ENCODE measurements around the gene PACS2. TPM values are rescaled to one million over a fixed set of nuclear protein-coding genes. Genes with fewer than 3 reads are reported as not detected.
A peak's percentile ranks its signal among the peaks of the same experiment; 100 is the strongest.

The PACS2 gene
- total RNA-seq, 2 donors from 2014 or later, result 80.4 to 125 TPM

DNA sequence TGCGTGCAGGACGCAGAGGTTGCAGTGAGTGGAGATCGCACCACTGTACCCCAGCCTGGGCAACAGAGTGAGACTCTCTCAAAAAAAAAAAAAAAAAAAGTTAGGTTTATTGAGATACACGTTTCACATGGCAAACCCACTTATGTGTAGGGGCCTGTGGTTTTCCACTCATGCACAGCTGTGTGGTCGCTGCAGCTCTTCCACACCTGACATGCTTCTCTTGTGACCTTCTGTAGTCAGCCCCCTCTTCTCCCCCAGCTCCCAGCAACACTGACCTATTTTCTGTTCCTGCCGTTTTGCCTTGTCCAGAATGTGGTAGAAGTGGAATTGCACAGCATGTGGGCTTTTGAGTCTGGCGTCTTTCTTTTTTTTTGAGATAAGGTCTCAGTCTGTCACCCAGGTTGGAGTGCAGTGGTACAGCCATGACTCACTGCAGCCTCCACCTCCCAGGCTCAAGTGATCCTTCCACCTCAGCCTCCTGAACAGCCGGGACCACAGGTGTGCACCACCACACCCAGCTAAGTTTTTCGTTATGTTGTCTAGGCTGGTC lies 113.5 kb downstream of the PACS2 start:
- no peaks in the 10 kb centered on the region for H3K36me3 ChIP-seq
- H3K27me3 ChIP-seq (replicated peaks; ENCODE audit: insufficient read depth), result no peaks in the 10 kb centered on the region
- TF ChIP-seq, protein P1, sequence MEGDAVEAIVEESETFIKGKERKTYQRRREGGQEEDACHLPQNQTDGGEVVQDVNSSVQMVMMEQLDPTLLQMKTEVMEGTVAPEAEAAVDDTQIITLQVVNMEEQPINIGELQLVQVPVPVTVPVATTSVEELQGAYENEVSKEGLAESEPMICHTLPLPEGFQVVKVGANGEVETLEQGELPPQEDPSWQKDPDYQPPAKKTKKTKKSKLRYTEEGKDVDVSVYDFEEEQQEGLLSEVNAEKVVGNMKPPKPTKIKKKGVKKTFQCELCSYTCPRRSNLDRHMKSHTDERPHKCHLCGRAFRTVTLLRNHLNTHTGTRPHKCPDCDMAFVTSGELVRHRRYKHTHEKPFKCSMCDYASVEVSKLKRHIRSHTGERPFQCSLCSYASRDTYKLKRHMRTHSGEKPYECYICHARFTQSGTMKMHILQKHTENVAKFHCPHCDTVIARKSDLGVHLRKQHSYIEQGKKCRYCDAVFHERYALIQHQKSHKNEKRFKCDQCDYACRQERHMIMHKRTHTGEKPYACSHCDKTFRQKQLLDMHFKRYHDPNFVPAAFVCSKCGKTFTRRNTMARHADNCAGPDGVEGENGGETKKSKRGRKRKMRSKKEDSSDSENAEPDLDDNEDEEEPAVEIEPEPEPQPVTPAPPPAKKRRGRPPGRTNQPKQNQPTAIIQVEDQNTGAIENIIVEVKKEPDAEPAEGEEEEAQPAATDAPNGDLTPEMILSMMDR (IDR thresholded peaks at IDR 0.05), result no peak
- no peak for ATAC-seq (ENCODE audit: insufficient number of reproducible peaks, low FRiP score, low read depth)
- H3K9me3 ChIP-seq, result no peaks in the 10 kb centered on the region
- no peak for DNase-seq (ENCODE audit: low spot score)
- H3K4me3 ChIP-seq, result no peak overlapping the region
- no peak overlapping the region for H3K27ac ChIP-seq
- H3K4me1 ChIP-seq (ENCODE audit: control insufficient read depth in 1 of 2, low read depth in 2 of 2), result peaks cover 6% of the 10 kb centered on the region in 2 donors

DNA sequence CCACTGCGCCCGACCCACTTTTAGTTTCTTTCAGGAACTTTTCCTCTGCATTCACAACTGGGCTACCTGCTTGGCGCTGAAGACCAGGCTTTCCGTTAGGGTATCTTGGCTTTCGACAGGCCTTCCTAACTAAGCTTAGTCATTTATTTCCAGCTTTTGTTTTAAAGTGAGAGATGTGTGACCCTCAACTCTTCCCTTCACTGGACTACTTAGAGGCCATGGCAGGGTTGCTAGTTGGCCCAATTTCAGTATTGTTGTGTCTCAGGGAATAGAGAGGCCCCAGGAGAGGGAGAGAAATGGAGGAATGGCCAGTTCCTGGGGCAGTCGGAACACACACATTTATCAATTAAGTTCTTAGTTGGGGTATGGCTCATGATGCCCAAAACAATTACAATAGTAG lies 115.5 kb downstream of the PACS2 start:
- no peaks in the 10 kb centered on the region for H3K9me3 ChIP-seq
- H3K36me3 ChIP-seq, result no peaks in the 10 kb centered on the region
- no peak for ATAC-seq (ENCODE audit: insufficient number of reproducible peaks, low FRiP score, low read depth)
- H3K4me1 ChIP-seq (ENCODE audit: control insufficient read depth in 1 of 2, low read depth in 2 of 2), result peaks cover 6% of the 10 kb centered on the region in 2 donors
- H3K27me3 ChIP-seq (replicated peaks; ENCODE audit: insufficient read depth), result no peaks in the 10 kb centered on the region
- H3K4me3 ChIP-seq, result no peak overlapping the region
- DNase-seq (ENCODE audit: low spot score), result no peak
- no peak overlapping the region for H3K27ac ChIP-seq
- TF ChIP-seq, protein P1 (IDR thresholded peaks at IDR 0.05), result no peak

DNA sequence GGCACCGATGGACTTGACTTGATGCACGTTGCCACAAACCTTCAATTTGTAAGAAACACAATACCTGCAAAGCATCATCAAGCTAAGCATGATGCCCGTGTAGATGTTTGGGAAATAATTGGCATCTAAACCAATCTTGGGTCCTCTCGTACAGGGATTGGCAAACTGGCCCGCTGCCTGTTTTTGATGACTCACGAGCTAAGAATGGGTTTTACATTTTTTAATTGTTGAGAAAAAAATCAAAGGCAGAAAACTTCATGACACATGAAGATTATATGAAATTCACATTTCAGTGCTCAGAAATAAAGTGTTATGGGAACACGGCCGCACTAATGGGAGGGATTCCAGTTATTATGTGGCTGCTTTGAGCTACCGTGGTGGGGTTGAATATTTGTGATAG lies 116.0 kb downstream of the PACS2 start:
- TF ChIP-seq, protein P1 (IDR thresholded peaks at IDR 0.05), result no peak
- Histone ChIP-seq H3K36me3 (no peaks in the 10 kb centered on the region), H3K9me3 (no peaks in the 10 kb centered on the region), H3K4me1 (ENCODE audit: control insufficient read depth in 1 of 2, low read depth in 2 of 2) (peaks cover 6% of the 10 kb centered on the region in 2 donors), H3K27ac (peak overlapping the region; percentile 17 to 35), H3K4me3 (no peak overlapping the region), H3K27me3 (replicated peaks; ENCODE audit: insufficient read depth) (no peaks in the 10 kb centered on the region)
- no peak for DNase-seq (ENCODE audit: low spot score)
- ATAC-seq (ENCODE audit: insufficient number of reproducible peaks, low FRiP score, low read depth), result no peak

DNA sequence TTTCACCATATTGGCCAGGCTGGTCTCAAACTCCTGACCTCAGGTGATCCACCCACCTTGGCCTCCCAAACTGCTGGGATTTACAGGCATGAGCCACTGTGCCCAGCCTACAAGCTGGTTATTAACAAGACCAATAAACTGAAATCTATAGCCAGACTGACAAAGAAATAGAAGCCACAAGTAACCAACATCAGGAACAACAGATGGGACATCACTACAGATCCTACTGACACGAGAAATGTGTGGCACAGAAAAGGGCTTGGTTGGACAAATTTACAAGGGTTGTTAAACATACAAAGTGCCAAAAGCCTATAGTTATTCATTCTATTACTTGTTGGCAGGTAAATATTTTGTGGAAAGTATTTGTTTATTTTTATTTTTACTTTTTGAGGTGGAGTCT lies 116.7 kb downstream of the PACS2 start:
- DNase-seq (ENCODE audit: low spot score) (no peak), ATAC-seq (ENCODE audit: insufficient number of reproducible peaks, low FRiP score, low read depth) (no peak)
- TF ChIP-seq, protein P1 (IDR thresholded peaks at IDR 0.05), result no peak
- H3K27me3 ChIP-seq (replicated peaks; ENCODE audit: insufficient read depth), result no peaks in the 10 kb centered on the region
- H3K4me3 ChIP-seq, result no peak overlapping the region
- H3K27ac ChIP-seq, result peak overlapping the region in 1 of 2 donors; percentile 35
- no peaks in the 10 kb centered on the region for H3K36me3 ChIP-seq
- peaks cover 6 to 13% of the 10 kb centered on the region in 2 donors for H3K4me1 ChIP-seq (ENCODE audit: control insufficient read depth in 1 of 2, low read depth in 2 of 2)
- H3K9me3 ChIP-seq, result no peaks in the 10 kb centered on the region

DNA sequence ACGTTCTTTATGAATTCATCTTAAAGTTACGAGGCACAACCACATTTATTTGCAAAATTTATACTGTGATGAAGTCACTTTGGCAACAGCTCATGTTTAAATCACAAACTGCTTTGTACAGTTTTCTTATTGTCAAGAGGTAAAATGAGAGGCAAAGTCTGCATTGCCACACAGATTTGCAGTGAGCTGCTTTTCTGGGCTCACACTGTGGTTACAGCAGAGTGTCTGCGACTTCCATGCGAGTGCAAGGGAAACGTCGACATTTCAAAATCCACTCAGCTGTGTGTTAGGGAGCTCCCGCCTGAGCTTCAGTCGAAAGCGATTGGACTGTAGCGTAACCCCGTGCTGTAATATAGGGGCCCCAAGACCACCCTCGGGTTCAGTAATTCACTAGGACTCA lies 118.1 kb downstream of the PACS2 start:
- ATAC-seq (ENCODE audit: insufficient number of reproducible peaks, low FRiP score, low read depth) (no peak), DNase-seq (ENCODE audit: low spot score) (no peak)
- H3K4me1 ChIP-seq (ENCODE audit: control insufficient read depth in 1 of 2, low read depth in 2 of 2), result peaks cover 6 to 22% of the 10 kb centered on the region in 2 donors

More for the DNA sequence above, 118.1 kb downstream of the PACS2 start:
- H3K36me3 ChIP-seq, result no peaks in the 10 kb centered on the region
- TF ChIP-seq, protein P1 (IDR thresholded peaks at IDR 0.05), result no peak
- no peaks in the 10 kb centered on the region for H3K27me3 ChIP-seq (replicated peaks; ENCODE audit: insufficient read depth)
- H3K4me3 ChIP-seq, result no peak overlapping the region
- no peak overlapping the region for H3K27ac ChIP-seq
- no peaks in the 10 kb centered on the region for H3K9me3 ChIP-seq

Measured in thoracic aorta (tissue), 2 donors.